Stomach smooth muscle (tissue), 2 donors: Measurements from ENCODE around the gene TRMT1.

Experiments
- H3K27ac ChIP-seq: one replicate; pipeline ENCODE4 v1.7.0; 2013; ENCODE audit warnings: mild to moderate bottlenecking, low read length, inconsistent platforms
- H3K27me3 ChIP-seq, 2 donors: one replicate each; pipeline ENCODE4 v1.7.0; 2013; ENCODE audit warnings: low read length in 2 of 2; ENCODE audit not compliant: insufficient read depth in 2 of 2, control insufficient read depth in 1 of 2
- H3K36me3 ChIP-seq, 2 donors: one replicate each; pipeline ENCODE4 v1.7.0; 2013; ENCODE audit warnings: low read length in 2 of 2; ENCODE audit not compliant: control insufficient read depth in 2 of 2, insufficient read depth in 2 of 2
- H3K4me1 ChIP-seq: one replicate; pipeline ENCODE4 v1.7.0; 2013; ENCODE audit warnings: low read length; ENCODE audit not compliant: control insufficient read depth, insufficient read depth
- H3K4me3 ChIP-seq, 2 donors: one replicate each; pipeline ENCODE4 v1.7.0; 2013; ENCODE audit warnings: low read length in 2 of 2
- H3K9ac ChIP-seq, 2 donors: one replicate each; pipeline ENCODE4 v1.7.0; 2013; ENCODE audit warnings: low read length in 2 of 2, mild to moderate bottlenecking in 1 of 2
- H3K9me3 ChIP-seq, 2 donors: one replicate each; pipeline ENCODE4 v1.7.0; 2013; ENCODE audit warnings: low read length in 2 of 2; ENCODE audit not compliant: control insufficient read depth in 2 of 2
- donor health status: healthy.
- donor health status: Pancreatic carcinoma.

TRMT1 gene

GRCh38 chr19:13155472-13156359 is 39.2 kb upstream of the TRMT1 start:
- Histone ChIP-seq H3K27ac (peak overlapping the region; percentile 98), H3K36me3 (no peaks in the 10 kb centered on the region), H3K4me1 (peaks cover 31% of the 10 kb centered on the region), H3K27me3 (no peaks in the 10 kb centered on the region), H3K4me3 (peak overlapping the region; percentile 97 to 98), H3K9me3 (no peaks in the 10 kb centered on the region), H3K9ac (peak overlapping the region; percentile 95 to 96)

- Histone ChIP-seq H3K4me1 (peaks cover 31% of the 10 kb centered on the region), H3K27me3 (no peaks in the 10 kb centered on the region), H3K4me3 (peak overlapping the region; percentile 97 to 98), H3K27ac (peak overlapping the region; percentile 98), H3K9ac (peak overlapping the region; percentile 95 to 96), H3K36me3 (no peaks in the 10 kb centered on the region), H3K9me3 (no peaks in the 10 kb centered on the region)
Observed at GRCh38 chr19:13154911-13155471, 38.5 kb upstream of the TRMT1 start.

DNA sequence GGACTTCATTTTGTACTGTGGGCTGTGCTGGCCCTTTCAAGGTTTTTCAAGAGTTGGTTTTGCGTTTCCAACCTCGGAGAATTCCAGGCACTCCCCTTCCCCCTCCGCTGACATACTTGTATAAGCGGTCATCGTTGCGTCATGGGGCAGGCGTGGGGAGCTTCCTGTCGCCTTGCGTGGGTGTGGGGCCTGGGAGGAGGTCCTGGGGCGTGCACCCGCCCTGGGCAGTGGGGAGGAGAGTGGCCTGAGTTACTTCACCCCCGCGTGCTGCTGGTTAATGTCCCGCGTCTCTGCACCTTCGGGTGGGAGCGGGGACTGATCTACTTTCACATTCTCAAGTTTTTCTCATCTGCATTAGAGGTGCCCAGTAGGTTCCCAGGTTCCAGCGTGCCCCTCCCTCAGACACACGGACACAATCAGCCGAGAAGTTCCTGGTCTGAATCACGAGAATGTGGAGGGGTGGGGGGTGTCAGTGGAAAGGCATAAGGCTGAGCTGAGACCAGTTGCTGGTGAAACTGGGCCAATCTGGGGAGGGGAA is 37.8 kb upstream of the TRMT1 start:
- H3K9me3 ChIP-seq, result no peaks in the 10 kb centered on the region
- H3K4me3 ChIP-seq, result peak overlapping the region; percentile 97 to 98
- H3K36me3 ChIP-seq, result no peaks in the 10 kb centered on the region
- peak overlapping the region; percentile 98 for H3K27ac ChIP-seq
- no peaks in the 10 kb centered on the region for H3K27me3 ChIP-seq
- peak overlapping the region; percentile 95 to 96 for H3K9ac ChIP-seq
- H3K4me1 ChIP-seq, result peaks cover 35% of the 10 kb centered on the region

GRCh38 chr19:13153569-13154240 is 37.2 kb upstream of the TRMT1 start:
- no peaks in the 10 kb centered on the region for H3K36me3 ChIP-seq
- no peaks in the 10 kb centered on the region for H3K9me3 ChIP-seq
- H3K27ac ChIP-seq, result peak overlapping the region; percentile 98
- peaks cover 38% of the 10 kb centered on the region for H3K4me1 ChIP-seq
- peak overlapping the region; percentile 95 to 96 for H3K9ac ChIP-seq
- no peaks in the 10 kb centered on the region for H3K27me3 ChIP-seq
- H3K4me3 ChIP-seq, result peak overlapping the region; percentile 97 to 98

- Histone ChIP-seq H3K4me3 (peak overlapping the region; percentile 97 to 98), H3K36me3 (no peaks in the 10 kb centered on the region), H3K4me1 (peaks cover 40% of the 10 kb centered on the region), H3K9me3 (no peaks in the 10 kb centered on the region), H3K27ac (peak overlapping the region; percentile 98), H3K9ac (peak overlapping the region; percentile 95 to 96), H3K27me3 (no peaks in the 10 kb centered on the region)
Observed at GRCh38 chr19:13152974-13153568, 36.5 kb upstream of the TRMT1 start.

DNA sequence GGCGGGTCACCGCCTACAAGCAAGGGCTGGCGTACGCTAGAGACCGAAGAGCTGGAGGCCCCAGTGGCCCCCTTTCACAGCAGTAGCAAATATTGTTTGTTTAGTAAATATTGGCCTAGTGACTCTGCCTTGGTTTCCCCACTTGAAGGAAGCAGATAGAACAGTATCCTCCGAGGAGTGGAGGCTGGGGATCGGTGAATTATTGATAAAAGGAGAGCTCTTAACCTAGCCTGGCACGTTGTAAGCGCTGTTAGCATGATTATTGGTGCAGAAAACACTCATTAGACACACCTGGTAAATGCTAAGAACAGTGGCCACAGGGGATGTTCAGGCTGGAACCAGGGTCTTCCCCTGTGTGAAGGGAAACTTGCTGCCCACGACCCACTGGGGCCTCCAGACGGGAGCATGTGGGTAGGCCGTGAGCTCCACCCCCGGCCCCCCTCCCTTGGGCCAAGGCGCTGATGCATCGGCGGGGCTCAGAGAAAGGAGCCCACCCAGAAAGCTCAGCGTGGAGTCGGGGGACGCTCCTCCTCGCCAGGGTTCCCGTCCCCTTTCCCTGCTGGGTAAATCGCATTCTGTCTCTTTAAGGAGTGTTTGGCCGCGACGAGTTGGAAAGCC is 35.9 kb upstream of the TRMT1 start:
- Histone ChIP-seq H3K4me1 (peaks cover 40% of the 10 kb centered on the region), H3K36me3 (no peaks in the 10 kb centered on the region), H3K9ac (peak overlapping the region; percentile 95 to 96), H3K27ac (peak overlapping the region; percentile 98), H3K9me3 (no peaks in the 10 kb centered on the region), H3K27me3 (no peaks in the 10 kb centered on the region), H3K4me3 (peak overlapping the region; percentile 97 to 98)

DNA sequence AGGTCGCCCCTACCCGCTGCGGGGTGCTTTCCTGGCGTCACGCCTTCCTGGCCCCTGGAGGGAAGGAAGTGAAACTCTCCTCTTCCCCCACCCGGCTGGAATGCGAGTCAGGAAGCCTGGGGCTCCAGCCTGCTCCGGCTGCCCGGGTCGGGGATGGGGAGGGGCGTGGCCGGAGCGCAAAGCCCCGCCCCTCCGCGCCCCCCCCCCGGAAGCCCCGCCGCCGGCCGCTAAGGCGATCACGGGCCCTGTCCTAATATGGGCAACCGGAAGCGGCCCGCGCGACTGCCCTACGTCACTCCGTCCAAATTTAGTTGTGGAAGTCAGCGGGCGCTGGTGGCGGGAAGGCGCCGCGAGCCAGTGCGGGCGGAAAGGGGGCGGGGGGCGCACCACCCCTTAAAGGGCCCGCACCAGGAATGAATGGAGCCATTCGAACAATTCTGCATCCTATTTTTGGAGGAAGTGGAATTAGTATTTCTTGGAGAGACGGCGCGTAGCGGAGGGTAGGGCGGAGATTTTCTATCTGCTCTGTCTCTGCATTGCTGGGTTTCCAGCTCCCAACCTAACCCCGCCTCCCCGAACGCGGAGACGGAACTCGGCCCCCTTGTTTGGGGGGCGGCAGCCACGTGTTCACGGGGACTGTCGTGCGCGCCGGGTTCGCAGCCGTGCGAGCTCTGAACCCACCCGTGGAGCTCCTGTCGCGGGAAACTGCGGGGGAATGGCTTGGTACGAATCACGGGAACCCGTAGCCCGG is 35.2 kb upstream of the TRMT1 start:
- H3K27me3 ChIP-seq, result no peaks in the 10 kb centered on the region
- no peaks in the 10 kb centered on the region for H3K36me3 ChIP-seq
- H3K27ac ChIP-seq, result peak overlapping the region; percentile 100
- peak overlapping the region; percentile 97 to 98 for H3K4me3 ChIP-seq
- H3K9ac ChIP-seq, result peak overlapping the region; percentile 100
- H3K4me1 ChIP-seq, result peaks cover 40% of the 10 kb centered on the region
- no peaks in the 10 kb centered on the region for H3K9me3 ChIP-seq

DNA sequence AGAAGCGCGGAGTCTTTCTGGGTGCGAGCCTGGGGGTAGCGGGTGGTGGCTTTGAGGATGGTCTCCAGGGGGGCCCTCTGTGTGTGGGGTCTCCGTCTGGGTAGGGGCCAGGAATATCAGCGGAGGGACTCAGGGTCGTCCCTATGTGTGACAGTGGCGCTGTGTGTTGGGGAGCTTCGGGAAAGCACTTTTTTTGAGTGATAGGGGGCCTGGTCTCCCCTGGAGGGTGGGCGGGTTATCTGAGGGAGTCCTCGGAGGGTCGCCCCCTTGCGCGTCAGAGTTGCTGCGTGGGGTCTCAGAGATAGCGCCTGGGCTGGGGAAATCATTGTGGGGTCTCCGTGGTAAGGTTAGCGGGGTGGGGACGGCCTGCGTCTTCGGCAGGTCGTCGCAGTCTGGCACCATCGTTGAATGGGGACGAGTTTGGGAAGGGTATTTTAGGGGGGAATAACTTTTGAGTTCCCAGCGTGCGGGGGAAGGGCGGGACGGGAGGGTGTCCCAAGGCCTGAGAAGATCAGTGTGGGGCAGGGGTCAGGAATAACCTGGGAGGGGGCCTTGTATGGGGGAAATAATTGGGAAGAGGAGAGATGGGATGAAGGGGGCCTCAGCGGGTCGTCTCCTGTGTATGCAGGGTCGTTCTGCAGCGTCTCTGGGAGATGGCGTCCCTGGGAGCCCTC is 34.5 kb upstream of the TRMT1 start:
- H3K27me3 ChIP-seq, result no peaks in the 10 kb centered on the region
- H3K4me1 ChIP-seq, result peaks cover 38% of the 10 kb centered on the region
- peak overlapping the region; percentile 100 for H3K9ac ChIP-seq
- H3K9me3 ChIP-seq, result no peaks in the 10 kb centered on the region
- peak overlapping the region; percentile 100 for H3K27ac ChIP-seq
- no peaks in the 10 kb centered on the region for H3K36me3 ChIP-seq
- H3K4me3 ChIP-seq, result peak overlapping the region; percentile 97 to 98

- H3K36me3 ChIP-seq, result peaks cover 0 to 1% of the 10 kb centered on the region in 2 donors
- H3K4me1 ChIP-seq, result peaks cover 31% of the 10 kb centered on the region
- H3K4me3 ChIP-seq, result peak within 1 kb of the TSS; percentile 97 to 98
- H3K9me3 ChIP-seq, result no peaks in the 10 kb centered on the region
- H3K27ac ChIP-seq, result peak within 1 kb of the TSS; percentile 100
- H3K27me3 ChIP-seq, result no peaks in the 10 kb centered on the region
- H3K9ac ChIP-seq, result peak within 1 kb of the TSS; percentile 100
Observed at GRCh38 chr19:13150187-13150930, 33.8 kb upstream of the TRMT1 start, which contains the start of the genes IER2 and STX10. TSS of gene IER2 (plus strand) at chr19:13150411. CDS start at chr19:13153187, 2,776 bp downstream. TSS of gene STX10 (minus strand) at chr19:13150375. CDS start at chr19:13150173, 202 bp downstream.
